Measurements from ENCODE around the gene ANK3. TPM values are rescaled to one million over a fixed set of nuclear protein-coding genes. Genes with fewer than 3 reads are reported as not detected.

The ANK3 gene
- total RNA-seq, 6 experiments from 2014 or later: not detected

- DNase-seq: no peak
- H3K4me3 Mint-ChIP-seq: no peak overlapping the region
- no peaks in the 10 kb centered on the region for H3K4me1 Mint-ChIP-seq (ENCODE audit: low read depth)
- no peak overlapping the region for H3K27ac Mint-ChIP-seq
- H3K36me3 Mint-ChIP-seq (ENCODE audit: low read depth): no peaks in the 10 kb centered on the region
- no peaks in the 10 kb centered on the region; the same call in none of the 2 replicates for H3K27me3 Mint-ChIP-seq (ENCODE audit: insufficient read depth)
- TF ChIP-seq CTCF (IDR thresholded peaks at IDR 0.05): no peak
- no peaks in the 10 kb centered on the region for H3K9me3 Mint-ChIP-seq
These were observed 368.3 kb downstream of the ANK3 start for GRCh38 chr10:60021361-60021760.

DNA sequence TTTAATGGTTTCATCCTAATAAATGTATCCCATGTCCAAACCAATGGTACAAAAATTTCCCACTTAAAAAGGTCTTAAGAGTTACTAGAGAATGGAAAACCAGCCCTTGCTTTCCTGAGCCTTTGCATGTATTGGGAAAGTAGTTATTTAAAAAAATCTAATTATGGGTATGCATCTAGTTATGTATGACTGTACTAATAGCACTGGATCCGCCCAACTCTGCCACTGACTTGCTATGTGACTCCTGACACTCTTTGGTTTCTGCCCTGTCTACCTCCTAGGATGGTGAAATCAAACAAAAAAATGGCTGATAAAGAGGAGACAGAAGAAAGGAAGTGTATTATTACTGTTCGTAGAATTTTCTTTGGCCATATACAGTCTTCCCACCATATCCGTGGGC is 372.9 kb downstream of the ANK3 start:
- no peak for TF ChIP-seq CTCF (IDR thresholded peaks at IDR 0.05)
- Mint-ChIP-seq H3K4me1 (ENCODE audit: low read depth) (no peaks in the 10 kb centered on the region), H3K9me3 (no peaks in the 10 kb centered on the region), H3K36me3 (ENCODE audit: low read depth) (no peaks in the 10 kb centered on the region), H3K4me3 (no peak overlapping the region), H3K27ac (no peak overlapping the region), H3K27me3 (ENCODE audit: insufficient read depth) (no peaks in the 10 kb centered on the region; the same call in 1 of the 2 replicates)
- DNase-seq: no peak

GRCh38 chr10:60009710-60010383 is 379.8 kb downstream of the ANK3 start:
- no peak for TF ChIP-seq CTCF (IDR thresholded peaks at IDR 0.05)
- no peak for DNase-seq
- Mint-ChIP-seq H3K27me3 (ENCODE audit: insufficient read depth) (no peaks in the 10 kb centered on the region; the same call in 1 of the 2 replicates), H3K27ac (no peak overlapping the region), H3K4me3 (no peak overlapping the region), H3K36me3 (ENCODE audit: low read depth) (no peaks in the 10 kb centered on the region), H3K4me1 (ENCODE audit: low read depth) (no peaks in the 10 kb centered on the region), H3K9me3 (no peaks in the 10 kb centered on the region)

- Mint-ChIP-seq H3K27me3 (ENCODE audit: insufficient read depth) (no peaks in the 10 kb centered on the region; the same call in 1 of the 2 replicates), H3K4me1 (ENCODE audit: low read depth) (no peaks in the 10 kb centered on the region), H3K27ac (no peak overlapping the region), H3K4me3 (no peak overlapping the region), H3K36me3 (ENCODE audit: low read depth) (no peaks in the 10 kb centered on the region), H3K9me3 (no peaks in the 10 kb centered on the region)
- DNase-seq: no peak
- no peak for TF ChIP-seq CTCF (IDR thresholded peaks at IDR 0.05)
These were observed 380.4 kb downstream of the ANK3 start for GRCh38 chr10:60009276-60009675.

DNA sequence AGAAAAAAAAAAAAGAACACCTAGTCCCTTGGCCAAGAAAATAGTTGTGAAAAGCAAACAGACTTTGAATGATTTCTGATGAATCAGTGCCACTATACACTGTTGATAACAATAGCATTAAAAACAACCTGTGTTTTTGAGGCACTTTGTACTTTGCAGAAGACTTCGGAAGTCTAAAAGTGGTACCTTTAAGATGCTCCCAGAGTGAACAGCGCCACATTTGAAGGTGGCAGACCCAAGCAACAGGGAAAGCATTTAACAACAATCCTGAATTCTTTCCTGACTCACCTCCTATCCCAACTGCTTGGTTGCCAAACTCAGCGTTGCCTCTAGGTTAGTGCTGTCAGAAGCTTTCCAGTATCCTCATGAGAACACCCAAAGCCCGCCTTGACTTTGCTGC is 380.9 kb downstream of the ANK3 start:
- no peak for TF ChIP-seq CTCF (IDR thresholded peaks at IDR 0.05)
- Mint-ChIP-seq H3K27me3 (ENCODE audit: insufficient read depth) (no peaks in the 10 kb centered on the region; the same call in 1 of the 2 replicates), H3K36me3 (ENCODE audit: low read depth) (no peaks in the 10 kb centered on the region), H3K27ac (no peak overlapping the region), H3K4me1 (ENCODE audit: low read depth) (no peaks in the 10 kb centered on the region), H3K4me3 (no peak overlapping the region), H3K9me3 (no peaks in the 10 kb centered on the region)
- no peak for DNase-seq
